ENCODE results near the gene PEPD. TPM values are rescaled to one million over a fixed set of nuclear protein-coding genes. Genes with fewer than 3 reads are reported as not detected.

Gene PEPD
- polyA plus RNA-seq, 3 donors, result 61.5 to 218 (median 171) TPM

DNA sequence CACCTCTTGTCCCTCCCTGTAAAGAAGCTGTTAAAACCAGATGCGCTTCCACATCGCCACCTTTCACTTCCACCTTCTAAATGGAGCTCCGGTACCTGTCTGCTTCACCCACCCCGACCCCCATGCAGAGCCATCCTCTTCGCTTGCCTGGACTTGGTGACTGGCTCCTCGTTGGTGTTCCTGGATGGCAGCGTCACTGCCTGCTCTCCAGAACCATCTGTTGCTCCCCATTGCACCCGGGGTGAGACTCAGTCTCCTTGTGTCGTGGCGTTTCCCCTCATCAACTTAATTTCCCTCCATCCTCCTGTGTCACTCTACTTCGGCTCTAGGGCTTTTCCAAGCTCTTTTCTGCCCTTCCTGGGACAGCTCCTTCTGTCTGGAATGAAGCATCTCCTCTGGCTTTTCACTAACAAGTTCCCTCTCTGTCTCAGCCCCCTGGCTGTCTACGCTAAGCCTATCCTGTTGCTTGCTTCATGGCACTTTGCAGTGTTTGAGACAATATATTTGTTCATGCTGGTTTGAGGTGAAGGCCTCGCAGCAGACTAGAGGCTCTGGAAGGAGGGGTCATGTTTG lies 137.8 kb downstream of the PEPD start:
- Histone ChIP-seq H3K9me3 (replicated peaks in 1 of 2; ENCODE audit: control insufficient read depth in 1 of 2, insufficient read depth in 1 of 2, low read length in 2 of 2) (no peaks in the 10 kb centered on the region), H3K9ac (ENCODE audit: insufficient read depth, low read length, poor library complexity, severe bottlenecking) (no peak overlapping the region), H3K27me3 (ENCODE audit: control insufficient read depth in 2 of 2, insufficient read depth in 2 of 2, low read length in 2 of 2) (no peaks in the 10 kb centered on the region), H4K20me1 (ENCODE audit: insufficient read depth, low read length) (peaks cover 95% of the 10 kb centered on the region), H3K4me1 (ENCODE audit: control insufficient read depth in 1 of 2, insufficient read depth in 2 of 2, low read length in 2 of 2) (peaks cover under 1 to 9% of the 10 kb centered on the region in 2 donors), H3K27ac (ENCODE audit: low read depth in 1 of 2, low read length in 2 of 2) (peak overlapping the region in 1 of 2 donors; percentile 21), H3K4me3 (replicated peaks in 1 of 3; ENCODE audit: low read depth in 2 of 3, low read length in 3 of 3) (no peak overlapping the region), H3K79me2 (ENCODE audit: insufficient read depth, low read length) (peaks cover 100% of the 10 kb centered on the region), H3K4me2 (replicated peaks; ENCODE audit: extremely low read depth, low read length, poor library complexity, severe bottlenecking) (no peak overlapping the region), H2AFZ (ENCODE audit: insufficient read depth, low read depth, low read length, poor library complexity, severe bottlenecking) (no peak overlapping the region), H3K36me3 (replicated peaks in 1 of 2; ENCODE audit: control insufficient read depth in 1 of 2, insufficient read depth in 2 of 2, low read length in 2 of 2) (peaks cover 30 to 72% of the 10 kb centered on the region in 2 donors)
- no peak overlapping the region for H3K4me3 Mint-ChIP-seq
- peaks cover 41% of the 10 kb centered on the region for H3K4me1 Mint-ChIP-seq
- TF ChIP-seq, protein P1, sequence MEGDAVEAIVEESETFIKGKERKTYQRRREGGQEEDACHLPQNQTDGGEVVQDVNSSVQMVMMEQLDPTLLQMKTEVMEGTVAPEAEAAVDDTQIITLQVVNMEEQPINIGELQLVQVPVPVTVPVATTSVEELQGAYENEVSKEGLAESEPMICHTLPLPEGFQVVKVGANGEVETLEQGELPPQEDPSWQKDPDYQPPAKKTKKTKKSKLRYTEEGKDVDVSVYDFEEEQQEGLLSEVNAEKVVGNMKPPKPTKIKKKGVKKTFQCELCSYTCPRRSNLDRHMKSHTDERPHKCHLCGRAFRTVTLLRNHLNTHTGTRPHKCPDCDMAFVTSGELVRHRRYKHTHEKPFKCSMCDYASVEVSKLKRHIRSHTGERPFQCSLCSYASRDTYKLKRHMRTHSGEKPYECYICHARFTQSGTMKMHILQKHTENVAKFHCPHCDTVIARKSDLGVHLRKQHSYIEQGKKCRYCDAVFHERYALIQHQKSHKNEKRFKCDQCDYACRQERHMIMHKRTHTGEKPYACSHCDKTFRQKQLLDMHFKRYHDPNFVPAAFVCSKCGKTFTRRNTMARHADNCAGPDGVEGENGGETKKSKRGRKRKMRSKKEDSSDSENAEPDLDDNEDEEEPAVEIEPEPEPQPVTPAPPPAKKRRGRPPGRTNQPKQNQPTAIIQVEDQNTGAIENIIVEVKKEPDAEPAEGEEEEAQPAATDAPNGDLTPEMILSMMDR (IDR thresholded peaks at IDR 0.05), result no peak
- peak overlapping the region in 4 of 7 donors; percentile 1 to 57 (median 14) for H3K27ac Mint-ChIP-seq
- no peak for DNase-seq
- WGBS (ENCODE audit: insufficient coverage), result 94% methylated on average over 13 of the region's 13 CpGs
- peaks cover 54 to 67% of the 10 kb centered on the region in 2 donors for H3K36me3 Mint-ChIP-seq
- intact Hi-C loops (cut with micrococcal nuclease), result no loop called here
- no peaks in the 10 kb centered on the region for H3K9me3 Mint-ChIP-seq
- H3K27me3 Mint-ChIP-seq (ENCODE audit: low read depth in 3 of 3), result peaks cover 0 to 1% (median 0%) of the 10 kb centered on the region in 3 donors

DNA sequence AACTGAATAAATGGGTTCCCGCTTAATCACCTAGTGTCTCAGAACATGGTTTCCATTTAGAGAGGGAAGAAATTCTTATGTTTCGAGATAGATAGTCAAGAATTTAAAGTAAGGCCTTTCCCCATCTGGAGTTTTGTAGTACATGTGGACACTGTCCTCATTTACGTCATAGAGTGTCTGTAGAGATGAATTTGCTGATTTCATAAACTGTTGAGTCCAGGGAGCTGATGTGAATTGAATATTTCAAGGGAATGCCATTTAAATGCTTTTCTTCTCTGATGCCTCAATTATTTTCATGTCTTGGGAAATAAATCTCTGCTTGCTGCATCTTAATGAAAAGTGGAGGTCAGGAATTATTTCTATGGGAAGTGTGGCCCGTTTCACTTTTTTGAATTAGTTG lies 138.6 kb downstream of the PEPD start:
- Mint-ChIP-seq H3K27ac (peak overlapping the region in 1 of 7 donors; percentile 7), H3K4me3 (no peak overlapping the region), H3K4me1 (peaks cover 48% of the 10 kb centered on the region), H3K27me3 (ENCODE audit: low read depth in 3 of 3) (peaks cover 0 to 1% (median 0%) of the 10 kb centered on the region in 3 donors), H3K9me3 (no peaks in the 10 kb centered on the region), H3K36me3 (peaks cover 59 to 74% of the 10 kb centered on the region in 2 donors)
- H3K27me3 ChIP-seq (ENCODE audit: control insufficient read depth in 2 of 2, insufficient read depth in 2 of 2, low read length in 2 of 2), result no peaks in the 10 kb centered on the region
- peaks cover 0 to 3% of the 10 kb centered on the region in 2 donors for H3K4me1 ChIP-seq (ENCODE audit: control insufficient read depth in 1 of 2, insufficient read depth in 2 of 2, low read length in 2 of 2)
- 100% methylated on average over 1 of the region's 4 CpGs for WGBS (ENCODE audit: insufficient coverage)
- no peak for DNase-seq
- peaks cover 100% of the 10 kb centered on the region for H3K79me2 ChIP-seq (ENCODE audit: insufficient read depth, low read length)
- H3K9me3 ChIP-seq (replicated peaks in 1 of 2; ENCODE audit: control insufficient read depth in 1 of 2, insufficient read depth in 1 of 2, low read length in 2 of 2), result no peaks in the 10 kb centered on the region
- no peak overlapping the region for H3K4me3 ChIP-seq (replicated peaks in 1 of 3; ENCODE audit: low read depth in 2 of 3, low read length in 3 of 3)
- no peak overlapping the region for H2AFZ ChIP-seq (ENCODE audit: insufficient read depth, low read depth, low read length, poor library complexity, severe bottlenecking)
- TF ChIP-seq, protein P1 (IDR thresholded peaks at IDR 0.05), result no peak
- intact Hi-C loops (cut with micrococcal nuclease), result no loop called here
- H4K20me1 ChIP-seq (ENCODE audit: insufficient read depth, low read length), result peaks cover 99% of the 10 kb centered on the region
- no peak overlapping the region for H3K9ac ChIP-seq (ENCODE audit: insufficient read depth, low read length, poor library complexity, severe bottlenecking)
- H3K4me2 ChIP-seq (replicated peaks; ENCODE audit: extremely low read depth, low read length, poor library complexity, severe bottlenecking), result no peak overlapping the region
- H3K36me3 ChIP-seq (replicated peaks in 1 of 2; ENCODE audit: control insufficient read depth in 1 of 2, insufficient read depth in 2 of 2, low read length in 2 of 2), result peaks cover 30 to 79% of the 10 kb centered on the region in 2 donors
- H3K27ac ChIP-seq (ENCODE audit: low read depth in 1 of 2, low read length in 2 of 2), result peak overlapping the region in 1 of 2 donors; percentile 21
